ENCODE measurements around the gene AMOTL2.

The AMOTL2 gene

GRCh38 chr3:134376786-134377426 lies 2.7 kb upstream of the AMOTL2 start:
- no peaks in the 10 kb centered on the region for H3K36me3 ChIP-seq (ENCODE audit: control insufficient read depth, insufficient read depth, low read length)
- no peaks in the 10 kb centered on the region for H3K27me3 ChIP-seq (ENCODE audit: control insufficient read depth, insufficient read depth, low read length)
- H3K27ac ChIP-seq (ENCODE audit: low read depth, low read length), result no peak overlapping the region
- no peak overlapping the region for H3K9ac ChIP-seq (ENCODE audit: low read length)
- peaks cover 15% of the 10 kb centered on the region for H3K4me1 ChIP-seq (ENCODE audit: control insufficient read depth, insufficient read depth, low read length)
- no peak overlapping the region for H3K4me3 ChIP-seq (ENCODE audit: low read length)

GRCh38 chr3:134376385-134376765 lies 2.1 kb upstream of the AMOTL2 start:
- no peak overlapping the region for H3K27ac ChIP-seq (ENCODE audit: low read depth, low read length)
- H3K4me3 ChIP-seq (ENCODE audit: low read length), result no peak overlapping the region
- H3K27me3 ChIP-seq (ENCODE audit: control insufficient read depth, insufficient read depth, low read length), result no peaks in the 10 kb centered on the region
- H3K9ac ChIP-seq (ENCODE audit: low read length), result no peak overlapping the region
- H3K36me3 ChIP-seq (ENCODE audit: control insufficient read depth, insufficient read depth, low read length), result peaks cover under 1% of the 10 kb centered on the region
- H3K4me1 ChIP-seq (ENCODE audit: control insufficient read depth, insufficient read depth, low read length), result peaks cover 20% of the 10 kb centered on the region

GRCh38 chr3:134375582-134376384 lies 1.5 kb upstream of the AMOTL2 start:
- H3K27me3 ChIP-seq (ENCODE audit: control insufficient read depth, insufficient read depth, low read length), result no peaks in the 10 kb centered on the region
- H3K9ac ChIP-seq (ENCODE audit: low read length), result no peak overlapping the region
- no peak overlapping the region for H3K27ac ChIP-seq (ENCODE audit: low read depth, low read length)
- peaks cover 6% of the 10 kb centered on the region for H3K36me3 ChIP-seq (ENCODE audit: control insufficient read depth, insufficient read depth, low read length)
- H3K4me1 ChIP-seq (ENCODE audit: control insufficient read depth, insufficient read depth, low read length), result peaks cover 26% of the 10 kb centered on the region
- H3K4me3 ChIP-seq (ENCODE audit: low read length), result no peak overlapping the region

- Histone ChIP-seq H3K4me1 (ENCODE audit: control insufficient read depth, insufficient read depth, low read length) (peaks cover 34% of the 10 kb centered on the region), H3K27me3 (ENCODE audit: control insufficient read depth, insufficient read depth, low read length) (no peaks in the 10 kb centered on the region), H3K4me3 (ENCODE audit: low read length) (peak overlapping the region; percentile 67), H3K27ac (ENCODE audit: low read depth, low read length) (peak overlapping the region; percentile 98), H3K36me3 (ENCODE audit: control insufficient read depth, insufficient read depth, low read length) (peaks cover 13% of the 10 kb centered on the region), H3K9ac (ENCODE audit: low read length) (peak overlapping the region; percentile 59)
Measured at GRCh38 chr3:134374791-134375581, 739 bp upstream of the AMOTL2 start.

GRCh38 chr3:134373271-134374104 lies 759 bp downstream of the AMOTL2 start:
- peak overlapping the region; percentile 98 for H3K27ac ChIP-seq (ENCODE audit: low read depth, low read length)
- peak overlapping the region; percentile 67 for H3K4me3 ChIP-seq (ENCODE audit: low read length)
- peak overlapping the region; percentile 73 for H3K9ac ChIP-seq (ENCODE audit: low read length)
- H3K4me1 ChIP-seq (ENCODE audit: control insufficient read depth, insufficient read depth, low read length), result peaks cover 47% of the 10 kb centered on the region
- no peaks in the 10 kb centered on the region for H3K27me3 ChIP-seq (ENCODE audit: control insufficient read depth, insufficient read depth, low read length)
- peaks cover 16% of the 10 kb centered on the region for H3K36me3 ChIP-seq (ENCODE audit: control insufficient read depth, insufficient read depth, low read length)

GRCh38 chr3:134372396-134373270 lies 1.6 kb downstream of the AMOTL2 start:
- Histone ChIP-seq H3K4me1 (ENCODE audit: control insufficient read depth, insufficient read depth, low read length) (peaks cover 51% of the 10 kb centered on the region), H3K4me3 (ENCODE audit: low read length) (peak overlapping the region; percentile 67), H3K27ac (ENCODE audit: low read depth, low read length) (peak overlapping the region; percentile 98), H3K36me3 (ENCODE audit: control insufficient read depth, insufficient read depth, low read length) (peaks cover 16% of the 10 kb centered on the region), H3K27me3 (ENCODE audit: control insufficient read depth, insufficient read depth, low read length) (no peaks in the 10 kb centered on the region), H3K9ac (ENCODE audit: low read length) (peak overlapping the region; percentile 66)

- peaks cover 59% of the 10 kb centered on the region for H3K4me1 ChIP-seq (ENCODE audit: control insufficient read depth, insufficient read depth, low read length)
- H3K36me3 ChIP-seq (ENCODE audit: control insufficient read depth, insufficient read depth, low read length), result peaks cover 16% of the 10 kb centered on the region
- no peak overlapping the region for H3K9ac ChIP-seq (ENCODE audit: low read length)
- peak overlapping the region; percentile 98 for H3K27ac ChIP-seq (ENCODE audit: low read depth, low read length)
- peak overlapping the region; percentile 67 for H3K4me3 ChIP-seq (ENCODE audit: low read length)
- no peaks in the 10 kb centered on the region for H3K27me3 ChIP-seq (ENCODE audit: control insufficient read depth, insufficient read depth, low read length)
Measured at GRCh38 chr3:134371542-134372324, 2.5 kb downstream of the AMOTL2 start.

- H3K4me1 ChIP-seq (ENCODE audit: control insufficient read depth, insufficient read depth, low read length), result peaks cover 66% of the 10 kb centered on the region
- H3K27me3 ChIP-seq (ENCODE audit: control insufficient read depth, insufficient read depth, low read length), result no peaks in the 10 kb centered on the region
- peak overlapping the region; percentile 98 for H3K27ac ChIP-seq (ENCODE audit: low read depth, low read length)
- H3K9ac ChIP-seq (ENCODE audit: low read length), result no peak overlapping the region
- peak overlapping the region; percentile 19 for H3K4me3 ChIP-seq (ENCODE audit: low read length)
- peaks cover 19% of the 10 kb centered on the region for H3K36me3 ChIP-seq (ENCODE audit: control insufficient read depth, insufficient read depth, low read length)
Measured at GRCh38 chr3:134370611-134371531, 3.4 kb downstream of the AMOTL2 start.

- peaks cover 26% of the 10 kb centered on the region for H3K36me3 ChIP-seq (ENCODE audit: control insufficient read depth, insufficient read depth, low read length)
- H3K9ac ChIP-seq (ENCODE audit: low read length), result no peak overlapping the region
Measured at GRCh38 chr3:134369861-134370596, 4.2 kb downstream of the AMOTL2 start.

More at GRCh38 chr3:134369861-134370596, 4.2 kb downstream of the AMOTL2 start:
- peaks cover 70% of the 10 kb centered on the region for H3K4me1 ChIP-seq (ENCODE audit: control insufficient read depth, insufficient read depth, low read length)
- H3K27me3 ChIP-seq (ENCODE audit: control insufficient read depth, insufficient read depth, low read length), result no peaks in the 10 kb centered on the region
- H3K4me3 ChIP-seq (ENCODE audit: low read length), result no peak overlapping the region
- peak overlapping the region; percentile 98 for H3K27ac ChIP-seq (ENCODE audit: low read depth, low read length)

Data from rectal smooth muscle tissue (tissue), 1 donor.